GM19452 (cell line): ENCODE results near the gene CAPN15.
"Not testable (repeated sequence)": the region's sequence is repeated elsewhere in the genome, so short reads cannot be mapped to it uniquely, and the experiment has no call there.

ENCODE experiments used
- ATAC-seq: cut with Tn5 transposase; IDR thresholded peaks from one replicate; pipeline ENCODE4 v1.9.1; 2021; ENCODE audit not compliant: unreplicated experiment

Gene CAPN15

DNA sequence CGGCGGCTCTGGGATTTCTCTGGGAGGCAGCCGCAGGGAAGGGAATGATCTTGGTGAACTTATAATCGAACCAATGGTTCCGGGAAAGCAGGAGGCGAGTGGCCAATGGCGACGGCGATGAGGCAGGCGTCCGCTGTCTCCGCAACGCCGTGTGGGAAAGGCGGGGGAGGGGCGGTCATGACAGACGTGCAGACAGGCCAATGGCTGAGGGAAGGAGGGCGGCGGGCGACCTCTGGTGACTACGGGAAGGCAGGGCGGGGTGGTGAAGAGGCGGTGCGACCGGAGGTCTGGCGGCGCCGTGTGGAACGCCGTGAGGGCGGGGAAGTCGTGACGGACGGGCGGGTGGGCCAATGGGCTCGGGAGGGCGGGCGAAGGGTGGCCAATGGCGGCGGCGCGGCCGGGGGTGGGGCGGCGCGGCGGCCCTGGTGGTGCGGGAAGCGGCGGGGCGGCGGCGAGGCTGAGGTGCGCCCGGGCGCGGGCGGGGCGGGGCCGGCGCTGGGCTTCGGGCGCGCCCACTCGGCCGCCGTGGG lies 62.2 kb downstream of the CAPN15 start, which contains the start of gene RAB40C:
TSS of gene RAB40C (plus strand) at position 409 of the 530 bp plus-strand sequence. CDS start 226 bp downstream, outside the sequence.
- ATAC-seq = peak; percentile 60

DNA sequence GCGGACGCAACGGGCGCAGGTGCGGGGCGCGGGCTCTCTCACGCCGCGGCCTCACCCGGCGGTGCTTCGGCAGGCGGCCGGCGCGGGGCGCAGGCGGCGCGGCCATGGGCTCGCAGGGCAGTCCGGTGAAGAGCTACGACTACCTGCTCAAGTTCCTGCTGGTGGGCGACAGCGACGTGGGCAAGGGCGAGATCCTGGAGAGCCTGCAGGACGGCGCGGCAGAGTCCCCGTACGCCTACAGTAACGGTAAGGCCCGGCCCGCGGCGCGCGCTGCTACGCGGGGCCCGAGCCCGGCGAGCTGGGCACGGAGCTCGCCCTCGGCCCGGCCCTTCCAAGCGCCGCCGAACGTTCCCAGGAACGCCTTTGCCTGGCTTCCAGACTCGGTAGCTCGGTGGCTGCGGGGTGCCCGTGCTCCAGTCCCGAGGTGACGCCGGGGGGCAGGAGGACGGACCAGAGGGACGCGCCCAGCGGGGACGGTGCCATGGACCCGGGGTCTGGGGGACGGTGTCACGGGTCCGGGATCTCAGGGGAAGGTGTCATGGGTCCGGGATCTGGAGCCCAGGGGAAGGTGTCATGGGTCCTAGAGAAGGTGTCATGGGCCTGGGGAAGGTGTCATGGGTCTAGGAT lies 62.8 kb downstream of the CAPN15 start:
- no peak for ATAC-seq

DNA sequence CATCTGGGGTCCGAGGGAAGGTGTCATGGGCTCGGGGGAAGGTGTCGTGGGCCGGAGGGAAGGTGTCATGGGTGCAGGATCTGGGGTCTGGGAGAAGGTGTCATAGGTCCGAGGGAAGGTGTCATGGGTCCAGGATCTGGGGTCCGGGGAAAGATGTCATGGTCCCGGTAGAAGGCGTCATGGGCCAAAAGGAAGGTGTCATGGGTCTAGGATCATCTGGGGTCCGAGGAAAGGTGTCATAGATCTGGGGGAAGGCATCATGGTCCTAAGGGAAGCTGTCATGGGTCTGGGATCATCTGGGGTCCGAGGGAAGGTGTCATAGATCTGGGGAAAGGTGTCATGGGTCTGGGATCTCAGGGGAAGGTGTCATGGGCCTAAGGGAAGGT lies 63.3 kb downstream of the CAPN15 start:
- no peak for ATAC-seq

DNA sequence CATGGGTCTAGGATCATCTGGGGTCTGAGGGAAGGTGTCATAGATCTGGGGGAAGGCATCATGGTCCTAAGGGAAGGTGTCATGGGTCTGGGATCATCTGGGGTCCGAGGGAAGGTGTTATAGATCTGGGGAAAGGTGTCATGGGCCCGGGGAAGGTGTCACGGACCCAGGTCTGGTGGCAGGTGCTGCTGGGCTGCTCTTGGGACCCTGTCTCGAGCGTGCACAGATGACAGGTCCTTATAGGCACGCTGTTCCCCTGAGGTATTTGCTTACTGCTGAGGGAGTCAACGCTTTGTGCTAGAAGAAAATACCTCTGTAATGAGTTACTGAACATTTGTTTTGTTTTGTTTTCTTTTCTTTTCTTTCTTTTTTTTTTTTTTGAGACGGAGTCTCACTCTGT lies 63.7 kb downstream of the CAPN15 start:
- ATAC-seq = no peak

DNA sequence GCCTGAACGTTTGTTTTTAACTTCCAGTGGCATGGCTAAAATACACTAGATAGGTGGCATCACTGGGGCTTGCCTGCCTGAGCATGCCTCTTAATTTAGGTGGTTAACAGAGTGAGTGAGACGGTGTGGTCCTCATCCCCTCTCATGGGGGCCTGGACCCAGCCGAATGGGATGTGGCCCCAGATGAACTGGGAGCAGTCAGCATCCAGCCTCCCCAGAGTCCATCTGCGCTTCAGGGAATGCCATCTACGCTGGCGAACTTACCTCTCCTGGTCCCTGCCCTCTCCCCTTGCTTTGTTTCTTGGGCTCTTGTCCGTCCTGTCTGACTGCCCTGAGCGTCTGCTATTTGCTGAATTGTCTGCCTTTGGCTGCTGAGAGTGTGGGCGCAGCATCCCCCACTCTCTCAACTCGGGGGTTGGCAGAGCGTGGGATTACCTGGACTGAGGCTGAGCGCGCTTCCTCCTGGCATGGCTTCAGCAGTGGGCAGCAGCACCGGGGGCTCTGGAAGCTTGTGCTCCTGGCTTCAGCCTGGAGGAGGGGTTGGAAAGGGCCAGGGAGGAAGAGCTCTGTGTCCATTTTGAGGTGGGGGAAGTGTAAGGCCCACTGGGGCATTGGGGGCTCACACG lies 64.5 kb downstream of the CAPN15 start:
- ATAC-seq = no peak

DNA sequence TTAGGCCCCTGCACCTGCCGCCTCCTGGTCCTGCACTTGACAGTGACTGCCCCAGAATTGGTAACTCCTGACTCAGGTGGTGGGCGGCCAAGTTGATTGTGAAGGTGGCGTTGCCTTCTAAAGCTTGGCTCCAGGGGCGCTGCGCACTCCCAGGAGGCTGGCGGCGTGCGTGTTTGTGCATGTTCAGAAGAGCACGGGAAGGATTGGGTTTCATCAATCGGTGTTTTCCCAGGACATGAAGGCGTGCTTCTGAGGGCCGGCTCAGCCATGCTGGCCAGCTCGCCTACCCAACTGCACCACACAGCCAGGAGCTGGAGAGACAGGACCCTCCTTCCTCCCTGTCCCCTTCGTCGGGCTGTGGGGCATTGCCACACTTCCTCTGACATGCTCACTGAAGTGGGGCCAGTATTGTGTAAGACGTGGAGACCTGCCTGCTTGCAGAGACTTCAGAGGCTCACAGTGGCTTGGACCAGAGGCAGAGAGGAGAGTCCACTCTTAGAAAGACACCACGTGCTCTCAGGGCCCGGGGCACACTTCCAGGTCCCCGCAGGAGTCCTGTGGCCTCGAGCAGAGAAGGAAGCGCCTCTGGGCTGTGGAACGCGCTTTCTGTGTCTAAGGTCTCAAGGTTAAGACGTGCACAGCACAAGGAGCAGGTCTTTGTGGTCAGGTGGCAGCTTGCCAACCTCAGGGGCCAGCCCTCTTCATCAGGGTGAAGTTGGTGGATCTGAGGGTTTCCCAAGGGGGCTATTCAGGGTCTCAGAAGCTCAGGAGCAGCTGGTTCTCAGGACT lies 65.2 kb downstream of the CAPN15 start:
- no peak for ATAC-seq

DNA sequence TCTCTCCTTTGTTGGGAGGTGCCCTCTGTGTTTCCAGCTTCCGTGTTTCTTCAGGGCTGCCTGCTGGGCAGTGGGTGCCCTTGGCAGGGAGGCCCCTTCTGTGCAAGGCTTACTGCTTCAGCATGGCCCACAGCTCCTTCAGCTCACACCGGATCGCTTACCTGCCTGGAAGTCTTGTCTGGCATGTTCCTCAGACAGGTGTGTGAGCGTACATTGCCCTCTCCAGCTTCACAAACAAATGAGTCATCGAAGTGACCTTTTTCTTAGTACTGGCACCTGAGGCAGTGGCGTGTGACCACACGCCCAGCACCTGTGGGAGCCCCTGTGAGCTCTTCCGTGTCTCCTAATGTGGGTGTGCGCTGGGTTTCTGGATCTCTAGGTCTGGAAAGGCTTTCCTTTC lies 65.9 kb downstream of the CAPN15 start:
- no peak for ATAC-seq

DNA sequence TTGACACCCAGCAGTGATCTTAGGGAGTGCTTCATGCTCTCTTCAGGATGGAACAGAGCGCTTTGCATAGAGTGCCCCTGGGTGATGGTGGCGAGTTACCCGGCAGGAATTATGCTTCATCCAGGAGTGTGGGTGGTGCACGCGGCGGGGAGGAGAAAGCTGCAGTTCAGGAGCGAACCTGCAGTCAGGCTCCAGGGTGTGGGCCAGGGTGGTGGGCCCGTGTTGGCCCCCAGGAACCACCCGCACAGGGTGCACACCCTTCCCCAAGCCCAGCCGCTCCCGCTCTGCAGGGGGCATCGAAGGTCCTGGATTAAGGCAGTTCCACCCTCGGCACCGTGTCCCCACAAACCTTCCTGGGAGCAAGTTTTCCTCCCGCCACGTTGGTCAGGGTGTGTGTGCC lies 66.3 kb downstream of the CAPN15 start:
- no peak for ATAC-seq

DNA sequence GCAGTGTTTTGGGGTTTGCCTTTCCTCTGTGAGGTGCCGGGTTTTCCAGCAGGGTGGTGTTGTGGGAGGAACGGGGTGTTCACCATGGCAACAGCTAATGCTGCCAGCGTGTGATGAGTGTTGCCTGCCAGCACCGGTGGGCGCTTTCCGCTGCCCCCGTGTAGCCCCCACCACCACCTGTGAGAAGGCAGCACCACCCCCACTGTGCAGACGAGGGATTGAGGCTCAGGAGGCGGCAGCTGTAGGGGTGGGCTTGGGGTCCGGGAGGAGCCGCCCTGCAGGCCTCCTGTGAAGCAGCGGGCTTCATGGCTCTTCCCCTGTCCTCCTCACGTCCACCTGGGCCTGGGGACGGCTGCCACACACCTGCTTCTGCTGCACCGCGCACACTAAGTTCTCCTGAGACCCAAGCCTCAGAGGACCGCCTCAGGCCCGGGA lies 67.6 kb downstream of the CAPN15 start:
- ATAC-seq = no peak

DNA sequence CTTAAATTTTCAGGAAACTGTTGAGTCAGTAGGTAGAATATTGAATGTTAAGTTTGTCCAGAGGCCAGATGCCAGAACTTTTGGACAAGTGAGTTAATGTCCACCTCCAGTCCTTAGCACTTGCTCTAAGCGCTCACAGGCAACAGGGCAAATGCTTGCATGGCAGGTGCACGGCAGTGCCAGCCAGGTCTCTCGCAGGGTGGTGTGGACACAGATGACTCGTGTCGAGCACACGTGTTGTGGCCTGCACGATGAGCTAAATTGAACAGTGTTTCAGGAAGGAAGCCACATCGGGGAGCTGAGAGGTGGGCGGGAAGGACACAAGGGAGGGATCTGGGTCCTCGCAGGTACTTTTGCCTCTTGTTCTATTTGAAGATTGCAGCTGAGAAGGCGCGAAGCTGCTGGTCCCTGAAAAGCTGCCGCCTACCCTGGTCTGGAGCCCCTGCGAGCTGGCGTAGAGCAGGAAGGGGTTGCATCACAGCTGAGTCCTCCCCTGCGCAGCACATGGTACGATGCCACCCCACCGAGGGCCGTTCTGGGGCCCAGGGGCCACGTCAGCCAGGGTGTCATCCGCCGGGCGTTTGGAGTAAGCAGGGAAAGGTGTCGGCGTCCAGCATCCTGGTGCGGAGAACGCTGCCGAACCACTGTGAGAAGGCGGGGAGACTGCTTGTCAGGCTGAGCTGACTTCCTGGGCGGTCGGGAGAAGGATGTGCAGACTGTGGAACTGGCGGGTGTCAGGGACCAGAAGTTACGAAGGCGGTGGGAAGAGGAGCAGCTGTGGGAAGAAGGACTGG lies 68.6 kb downstream of the CAPN15 start:
- no peak for ATAC-seq

DNA sequence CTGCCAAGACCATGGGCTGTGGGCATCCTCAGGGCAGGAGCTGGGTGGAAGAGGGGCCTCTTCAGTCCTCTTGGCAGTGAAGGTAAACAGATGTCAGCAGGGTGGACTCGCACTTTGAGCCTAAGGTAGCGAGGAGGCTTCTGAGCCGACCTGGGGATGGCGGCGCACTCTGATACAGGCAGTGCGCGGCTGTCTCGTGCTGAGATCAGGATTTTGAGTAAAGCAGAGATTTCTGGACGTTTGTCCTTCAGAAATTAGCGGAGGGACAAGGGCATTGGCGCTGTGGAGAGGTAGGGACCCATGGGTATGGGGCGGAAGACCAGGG lies 69.2 kb downstream of the CAPN15 start:
- no peak for ATAC-seq

DNA sequence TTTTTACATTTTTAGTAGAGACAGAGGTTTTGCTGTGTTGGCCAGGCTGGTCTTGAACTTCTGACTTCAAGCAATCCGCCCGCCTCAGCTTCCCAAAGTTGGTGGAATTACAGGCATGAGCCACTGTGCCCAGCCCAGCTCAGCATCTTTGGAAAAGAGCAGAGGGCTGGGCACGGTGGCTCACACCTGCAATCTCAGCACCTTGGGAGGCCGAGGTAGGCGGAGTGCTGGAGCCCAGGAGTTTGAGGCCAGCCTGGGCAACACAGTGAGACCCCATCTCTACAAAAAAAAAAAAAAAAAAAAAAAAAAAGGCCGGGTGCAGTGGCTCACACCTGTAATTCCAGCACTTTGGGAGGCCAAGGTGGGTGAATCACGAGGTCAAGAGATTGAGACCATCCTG lies 70.1 kb downstream of the CAPN15 start:
- not testable (repeated sequence) for ATAC-seq

DNA sequence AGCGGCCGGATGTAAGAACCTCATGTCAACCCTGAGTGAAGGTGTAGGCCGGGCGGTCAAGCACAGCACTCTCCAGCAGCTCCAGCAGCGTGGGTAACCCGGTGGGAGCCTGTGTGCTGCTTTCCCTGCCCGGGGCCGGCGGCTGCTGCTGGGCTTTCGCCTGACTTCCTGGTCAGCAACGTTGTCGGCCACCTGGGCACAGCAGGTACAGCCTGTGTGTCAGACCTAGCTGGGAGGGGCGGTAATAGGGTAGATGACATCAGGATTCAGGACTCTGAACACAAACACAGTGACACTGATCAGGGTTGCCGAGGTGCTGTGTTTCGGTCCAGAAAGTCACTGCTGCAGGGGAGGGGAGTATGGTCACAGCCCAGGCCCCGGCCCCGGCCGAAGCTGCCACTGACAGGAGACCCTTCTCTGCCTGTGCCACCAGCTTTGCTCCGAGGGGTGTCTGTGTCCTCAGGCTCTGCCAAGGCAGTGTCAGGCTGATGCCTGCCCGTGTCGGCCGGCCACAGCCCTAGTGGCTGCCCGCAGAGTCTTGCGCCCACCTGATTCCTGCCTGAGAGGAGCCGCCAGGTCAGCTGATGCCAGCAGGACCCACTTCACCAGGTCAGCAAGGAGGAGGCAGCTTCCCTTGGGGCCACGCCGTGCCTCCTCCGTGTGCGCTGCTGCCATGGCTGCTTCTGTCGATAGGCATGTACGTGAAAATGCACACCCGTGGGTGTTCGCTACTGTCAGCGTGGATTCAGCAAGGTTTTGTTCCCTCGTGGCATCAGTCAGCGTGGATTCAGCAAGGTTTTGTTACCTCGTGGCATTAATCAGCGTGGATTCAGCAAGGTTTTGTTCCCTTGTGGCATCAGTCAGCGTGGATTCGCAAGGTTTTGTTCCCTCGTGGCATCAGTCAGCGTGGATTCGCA lies 71.6 kb downstream of the CAPN15 start:
- ATAC-seq = no peak

DNA sequence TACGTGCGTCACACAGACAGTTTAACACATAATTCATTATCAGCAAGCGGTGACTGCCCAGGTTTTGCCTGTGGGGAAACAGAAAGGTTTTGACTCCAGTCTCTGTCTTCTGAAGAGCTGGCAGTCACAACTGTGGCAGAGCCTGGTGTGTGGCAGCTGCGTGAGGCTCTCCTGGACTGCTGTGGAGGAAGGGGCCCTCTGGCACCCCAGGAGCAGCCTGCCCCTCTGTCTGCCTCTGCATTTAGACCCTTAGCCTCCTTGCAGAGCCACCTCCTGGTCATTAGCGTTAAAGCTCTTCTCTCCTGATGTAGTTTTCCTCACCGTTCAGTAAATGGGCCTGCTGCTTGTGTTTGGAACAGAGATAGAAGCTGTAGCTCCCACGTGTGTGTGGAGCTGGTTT lies 73.3 kb downstream of the CAPN15 start:
- no peak for ATAC-seq

DNA sequence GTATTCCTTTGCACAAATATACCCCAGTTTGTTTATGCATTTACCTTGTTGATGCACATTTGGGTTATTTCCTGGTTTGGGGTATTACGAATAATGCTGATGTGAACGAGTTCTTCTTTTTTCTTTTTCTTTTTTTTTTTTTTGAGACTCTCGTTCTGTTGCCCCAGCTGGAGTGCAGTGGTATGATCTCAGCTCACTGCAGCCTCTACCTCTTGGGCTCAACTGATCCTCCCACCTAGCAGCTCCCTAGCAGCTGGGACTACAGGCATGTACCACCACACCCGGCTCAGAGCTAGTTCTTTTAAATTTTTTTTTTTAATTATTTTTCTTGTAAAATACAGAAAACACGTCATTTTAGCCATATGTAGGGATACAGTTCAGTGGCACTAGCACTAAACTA lies 76.4 kb downstream of the CAPN15 start:
- no peak for ATAC-seq
